Measurements from ENCODE around the gene ANAPC7.
"Not testable (repeated sequence)": the region's sequence is repeated elsewhere in the genome, so short reads cannot be mapped to it uniquely, and the experiment has no call there.

Gene ANAPC7, protein sequence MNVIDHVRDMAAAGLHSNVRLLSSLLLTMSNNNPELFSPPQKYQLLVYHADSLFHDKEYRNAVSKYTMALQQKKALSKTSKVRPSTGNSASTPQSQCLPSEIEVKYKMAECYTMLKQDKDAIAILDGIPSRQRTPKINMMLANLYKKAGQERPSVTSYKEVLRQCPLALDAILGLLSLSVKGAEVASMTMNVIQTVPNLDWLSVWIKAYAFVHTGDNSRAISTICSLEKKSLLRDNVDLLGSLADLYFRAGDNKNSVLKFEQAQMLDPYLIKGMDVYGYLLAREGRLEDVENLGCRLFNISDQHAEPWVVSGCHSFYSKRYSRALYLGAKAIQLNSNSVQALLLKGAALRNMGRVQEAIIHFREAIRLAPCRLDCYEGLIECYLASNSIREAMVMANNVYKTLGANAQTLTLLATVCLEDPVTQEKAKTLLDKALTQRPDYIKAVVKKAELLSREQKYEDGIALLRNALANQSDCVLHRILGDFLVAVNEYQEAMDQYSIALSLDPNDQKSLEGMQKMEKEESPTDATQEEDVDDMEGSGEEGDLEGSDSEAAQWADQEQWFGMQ

DNA sequence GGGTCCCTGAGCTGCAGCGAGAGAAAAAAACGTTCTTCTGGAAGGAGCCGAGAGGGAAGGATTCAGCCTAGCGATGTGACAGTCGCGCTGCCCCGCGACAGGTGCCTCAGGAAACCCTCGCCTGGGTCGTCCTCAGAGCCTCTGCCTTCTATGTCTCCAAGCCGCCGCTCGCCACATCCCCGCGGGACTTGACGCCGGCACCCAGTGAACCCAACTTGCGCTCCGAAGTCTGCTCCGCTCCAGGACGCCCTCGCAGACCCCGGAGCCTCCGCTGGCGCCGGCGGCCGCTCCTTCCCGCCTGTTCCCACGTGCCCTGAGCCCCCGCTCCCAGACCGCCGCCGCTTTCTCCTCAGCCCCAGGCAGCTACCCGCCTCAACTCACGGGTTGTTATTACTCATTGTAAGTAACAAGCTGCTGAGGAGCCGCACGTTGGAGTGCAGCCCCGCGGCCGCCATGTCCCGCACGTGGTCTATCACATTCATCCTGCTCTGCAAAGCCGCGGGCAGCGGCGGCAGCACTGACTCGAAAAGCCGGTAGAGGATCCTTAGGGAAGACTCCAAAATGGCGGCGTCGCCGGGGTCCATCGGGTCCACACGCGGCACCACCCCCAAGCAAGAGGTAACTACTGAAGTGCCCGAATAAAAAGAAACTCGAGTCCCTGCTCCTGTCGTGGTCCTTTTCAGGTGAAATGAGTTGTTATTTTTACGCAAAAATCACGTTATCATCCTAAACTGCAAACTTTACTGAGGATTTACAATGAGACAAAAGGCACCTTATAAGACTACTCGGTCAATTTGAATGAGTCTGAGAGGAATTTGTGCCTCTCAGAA is at the start of gene ANAPC7:
TSS of gene ANAPC7 (minus strand) at position 563 of the 830 bp plus-strand sequence. CDS start at position 482, 81 bp downstream.
- peak; percentile 91 for DNase-seq

DNA sequence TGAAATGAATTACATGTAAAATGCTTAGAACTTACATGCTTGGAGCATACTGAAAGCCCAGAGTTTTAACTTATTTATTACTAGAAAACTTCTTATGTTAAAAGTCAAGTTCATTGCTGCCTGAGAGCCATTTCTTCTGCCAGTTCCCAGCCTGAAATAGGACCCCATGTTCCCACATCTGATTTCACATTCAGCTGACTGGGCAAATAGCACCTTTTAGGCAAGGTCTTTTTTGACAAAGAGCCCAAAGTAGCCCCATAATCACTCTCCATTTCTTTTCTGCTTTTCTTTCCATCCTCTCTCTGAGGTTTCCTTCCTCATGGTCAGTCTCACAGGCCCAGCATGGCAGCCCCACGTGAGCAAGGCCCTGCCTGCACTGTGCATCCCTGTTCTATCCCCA is 47.8 kb upstream of the ANAPC7 start:
- DNase-seq = no peak

DNA sequence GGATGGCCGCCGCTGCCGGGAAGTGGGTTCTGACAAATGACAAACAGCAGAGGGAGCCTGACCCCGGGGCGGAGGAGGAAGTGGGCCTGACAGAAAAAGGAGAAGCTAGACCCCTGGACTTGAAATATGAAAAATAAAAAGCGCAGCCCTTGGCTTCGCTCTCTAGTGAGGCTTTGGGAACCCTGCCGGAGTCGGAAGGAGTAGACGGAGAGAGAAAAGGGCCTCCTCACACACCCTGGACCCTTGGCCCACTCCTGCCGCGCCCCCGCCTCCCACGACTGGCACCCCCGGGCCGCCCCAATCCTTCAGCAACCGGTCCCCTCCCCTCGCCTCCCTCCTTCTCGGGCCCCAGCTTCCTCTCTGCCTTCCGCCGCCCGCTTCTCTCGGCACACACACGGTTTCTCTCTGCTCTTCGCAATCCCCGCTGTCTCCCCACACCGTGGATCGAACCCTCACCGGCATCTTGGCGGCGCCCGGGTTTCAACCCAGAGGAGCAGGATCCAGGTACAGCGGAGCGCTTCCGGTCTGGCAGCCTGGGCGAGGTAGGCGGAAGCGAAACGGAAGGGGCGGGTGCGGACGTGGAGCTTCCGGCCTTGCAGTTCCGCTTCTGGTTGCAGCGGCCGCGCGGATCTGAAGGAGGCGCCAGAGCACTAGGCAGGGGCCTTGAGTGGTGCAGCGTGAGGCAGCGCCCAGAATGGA is 46.4 kb upstream of the ANAPC7 start, which contains the start of gene ARPC3:
TSS of gene ARPC3 (minus strand) at position 539 of the 699 bp plus-strand sequence. CDS start at position 462, 77 bp downstream.
- peak; percentile 97 for DNase-seq

DNA sequence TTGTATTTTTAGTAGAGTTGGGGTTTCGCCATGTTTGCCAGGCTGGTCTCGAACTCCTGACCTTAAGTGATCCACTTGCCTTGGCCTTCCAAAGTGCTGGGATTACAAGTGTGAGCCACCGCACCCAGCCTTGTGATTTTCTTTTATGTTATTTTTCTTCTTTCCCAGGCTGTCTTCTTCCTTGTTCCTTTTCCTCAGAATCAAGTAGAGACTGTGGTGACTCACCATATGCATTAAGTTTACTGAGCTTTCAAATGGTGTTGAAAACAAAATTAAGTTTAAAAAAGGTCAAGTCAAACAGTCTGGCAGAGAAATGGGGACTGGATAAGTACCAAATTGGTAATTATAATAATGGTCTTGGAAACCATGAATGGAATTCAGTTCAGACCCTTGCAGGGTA is 40.9 kb upstream of the ANAPC7 start:
- no peak for DNase-seq

DNA sequence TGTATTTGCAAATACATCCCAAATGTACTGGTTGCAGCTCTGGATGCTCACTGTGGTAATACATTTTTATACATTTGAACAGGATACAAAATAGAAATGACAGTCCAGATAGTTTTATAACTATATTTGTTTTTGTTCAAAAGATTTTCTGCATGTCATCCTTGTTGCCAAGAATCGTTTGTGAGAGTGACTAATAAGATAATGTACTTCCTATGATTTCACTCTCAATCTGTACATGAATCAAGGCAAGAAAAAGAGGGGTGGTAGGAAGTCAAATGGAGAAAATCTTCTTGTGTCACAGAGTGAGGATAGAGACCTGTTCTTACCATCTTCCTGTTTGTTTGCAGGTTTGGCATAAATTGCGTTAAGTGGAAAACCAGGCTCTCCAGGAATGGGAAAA is 32.7 kb upstream of the ANAPC7 start:
- DNase-seq = no peak

DNA sequence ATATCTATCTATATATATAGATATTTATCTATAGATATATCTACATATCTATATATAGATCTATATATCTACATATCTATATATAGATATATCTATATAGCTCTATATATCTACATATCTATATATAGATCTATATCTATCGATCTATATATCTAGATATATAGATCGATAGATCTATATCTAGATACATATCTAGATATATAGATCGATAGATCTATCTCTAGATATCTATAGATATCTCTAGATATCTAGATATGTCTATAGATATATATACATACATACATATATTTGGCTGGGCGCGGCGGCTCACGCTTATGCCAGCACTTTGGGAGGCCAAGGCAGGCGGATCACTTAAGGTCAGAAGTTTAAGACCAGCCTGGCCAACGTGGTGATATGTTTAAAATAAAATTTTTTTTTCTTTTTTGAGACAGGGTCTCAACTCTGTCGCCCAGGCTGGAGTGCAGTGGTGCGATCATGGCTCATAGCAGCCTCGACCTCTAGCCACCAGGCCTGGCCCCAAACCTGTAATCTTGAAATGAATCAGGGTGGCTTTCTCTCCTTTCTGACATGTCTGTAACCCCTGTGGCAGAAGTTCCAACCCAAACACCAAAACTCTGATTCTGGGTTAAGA is 28.6 kb upstream of the ANAPC7 start:
- peak; percentile 21 for DNase-seq

DNA sequence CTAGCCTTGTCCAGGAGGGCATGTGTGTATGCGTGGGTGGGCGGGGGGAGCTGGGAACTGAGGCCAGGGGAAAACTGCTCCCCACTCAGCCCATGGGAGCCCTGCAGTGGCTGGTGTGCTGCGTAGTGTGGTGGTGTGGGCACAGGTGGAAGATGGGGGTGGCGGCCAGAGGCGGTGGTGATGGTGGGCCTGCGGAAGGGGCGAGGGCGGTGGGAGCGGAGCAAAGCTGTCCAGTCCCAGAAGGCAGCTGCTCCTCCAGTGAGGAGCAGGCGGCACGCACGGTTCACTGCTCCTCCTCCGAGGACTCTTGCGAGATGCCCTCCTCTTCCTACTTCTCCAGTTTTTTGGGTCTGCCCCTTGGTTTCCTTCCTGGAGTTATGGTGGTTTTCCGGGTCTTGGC is 26.2 kb upstream of the ANAPC7 start:
- not testable (repeated sequence) for DNase-seq

DNA sequence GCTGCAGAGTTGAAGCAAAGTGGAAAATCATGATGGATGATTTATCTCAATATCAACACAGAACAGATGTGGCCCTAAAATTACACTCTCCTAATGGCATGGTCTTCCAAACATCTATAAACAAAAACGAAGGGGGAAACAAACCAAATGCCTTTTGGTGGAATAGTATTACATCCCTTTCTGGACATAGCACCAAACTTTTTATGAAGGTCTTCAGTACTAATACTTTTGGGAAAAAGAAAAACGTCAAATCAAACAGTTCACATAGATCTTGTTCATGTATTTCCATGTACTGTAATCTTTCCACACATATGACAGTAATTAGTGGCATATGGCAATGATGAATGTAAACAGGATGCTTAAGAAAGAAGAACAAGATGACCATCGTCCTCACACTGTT is 22.9 kb upstream of the ANAPC7 start:
- no peak for DNase-seq

DNA sequence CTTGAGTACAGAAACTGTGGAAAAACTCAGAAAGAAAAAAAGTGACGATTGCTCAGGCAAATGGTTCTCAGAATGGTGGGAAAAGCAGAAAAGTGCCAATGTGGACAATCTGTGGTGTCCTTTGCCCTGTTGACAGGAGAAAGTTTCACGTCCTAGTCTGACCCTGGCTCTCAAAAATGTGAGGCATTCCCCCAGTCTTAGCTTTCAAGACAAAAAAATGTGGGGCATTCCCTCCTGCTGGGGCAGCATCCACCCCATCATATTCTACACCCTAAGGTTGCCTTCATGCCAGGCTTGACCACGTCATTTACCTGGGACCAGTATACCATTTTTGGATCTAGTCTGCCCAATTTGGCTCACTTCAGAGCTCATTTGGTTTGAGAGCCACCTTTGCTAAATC is 20.7 kb upstream of the ANAPC7 start:
- no peak for DNase-seq

DNA sequence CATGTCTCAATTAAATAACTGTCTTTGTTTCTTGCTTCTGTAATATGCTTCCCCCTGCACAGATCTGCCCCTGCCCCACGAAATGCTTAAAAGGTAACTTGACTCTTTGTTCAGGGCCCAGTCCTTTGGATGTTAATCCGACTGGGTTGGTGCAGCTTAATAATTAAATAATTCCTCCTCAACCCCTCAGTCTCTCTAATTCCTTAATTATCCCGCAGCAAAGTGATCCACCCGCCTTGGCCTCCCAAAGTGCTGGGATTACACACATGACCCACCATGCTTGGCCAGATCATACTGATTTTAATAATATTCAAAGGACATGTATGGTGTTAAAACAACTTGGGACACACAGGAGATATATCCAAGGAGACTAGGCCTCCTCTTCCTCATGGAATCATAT is 18.2 kb upstream of the ANAPC7 start:
- no peak for DNase-seq

DNA sequence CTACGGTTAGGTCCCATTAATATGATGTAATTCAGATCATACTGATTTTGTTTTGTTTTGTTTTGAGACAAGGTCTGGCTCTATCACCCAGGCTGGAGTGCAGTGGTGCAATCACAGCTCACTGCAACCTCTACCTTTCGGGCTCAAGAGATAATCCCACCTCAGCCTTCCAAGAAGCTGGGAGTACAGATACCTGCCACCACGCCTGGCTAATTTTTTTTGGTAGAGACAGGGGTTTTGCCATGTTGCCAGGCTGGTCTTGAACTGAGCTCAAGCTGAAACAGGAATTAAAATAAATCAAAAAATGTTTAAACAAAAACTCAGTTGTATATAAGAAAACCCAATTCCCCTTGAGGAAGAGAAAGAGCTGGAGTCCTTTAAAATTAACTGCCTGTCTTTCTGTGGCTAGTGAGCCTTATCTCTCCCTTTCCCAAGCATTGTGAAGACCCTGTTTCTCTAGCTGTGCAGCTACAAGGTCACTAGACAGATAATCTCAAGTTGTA is 17.7 kb upstream of the ANAPC7 start:
- no peak for DNase-seq

DNA sequence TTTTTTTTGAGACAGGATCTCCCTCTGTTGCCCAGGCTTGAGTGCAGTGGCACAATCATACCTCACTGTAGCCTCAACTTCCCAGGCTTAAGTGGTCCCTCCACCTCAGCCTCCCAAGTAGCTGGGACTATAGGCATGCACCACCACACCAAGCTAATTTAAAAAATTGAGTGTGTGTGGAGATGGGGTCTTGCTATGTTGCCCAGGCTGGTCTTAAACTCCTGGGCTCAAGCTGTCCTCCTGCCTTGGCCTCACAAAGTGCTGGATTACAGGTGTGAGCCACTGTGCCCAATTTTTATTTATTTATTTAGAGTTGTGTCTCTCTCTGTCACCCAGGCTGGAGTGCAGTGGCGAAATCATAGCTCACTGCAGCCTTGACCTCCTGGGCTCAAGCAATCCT is 17.1 kb upstream of the ANAPC7 start:
- not testable (repeated sequence) for DNase-seq

DNA sequence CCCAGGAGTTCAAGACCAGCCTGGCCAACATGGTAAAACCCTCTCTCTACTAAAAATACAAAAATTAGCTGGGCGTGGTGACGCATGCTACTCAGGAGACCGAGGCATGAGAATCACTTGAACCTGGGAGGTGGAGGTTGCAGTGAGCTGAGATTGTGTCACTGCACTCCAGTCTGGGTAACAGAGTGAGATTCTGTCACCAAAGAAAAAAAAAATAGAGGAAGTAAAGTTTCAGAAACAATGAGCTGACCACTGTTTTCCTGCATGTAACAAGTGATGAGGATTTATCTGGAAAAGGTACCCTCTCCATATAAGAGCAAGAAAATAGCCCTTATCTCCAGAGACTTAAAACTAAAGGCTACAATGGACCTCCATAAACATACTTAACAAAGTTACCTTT is 13.6 kb upstream of the ANAPC7 start:
- DNase-seq = not testable (repeated sequence)

DNA sequence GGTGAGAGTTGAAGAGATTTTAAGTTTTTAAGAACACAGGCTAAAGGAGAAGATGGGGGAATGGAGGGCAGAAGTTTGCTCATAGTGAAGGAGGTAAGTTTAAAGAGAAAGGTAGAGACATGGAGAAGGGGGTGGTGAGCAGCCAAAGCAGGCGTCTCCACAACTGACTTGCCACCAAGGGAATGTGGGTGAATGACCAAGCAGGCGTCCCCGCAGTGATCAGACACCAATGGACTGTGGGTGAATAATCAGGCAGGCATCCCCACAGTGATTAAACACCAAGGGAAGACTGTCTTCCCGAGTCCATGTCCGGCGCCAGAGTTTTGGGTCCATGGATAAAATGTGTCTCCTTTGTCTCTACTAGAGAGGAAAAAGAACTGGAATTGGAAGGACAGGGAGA is 6.6 kb upstream of the ANAPC7 start:
- DNase-seq = not testable (repeated sequence)

DNA sequence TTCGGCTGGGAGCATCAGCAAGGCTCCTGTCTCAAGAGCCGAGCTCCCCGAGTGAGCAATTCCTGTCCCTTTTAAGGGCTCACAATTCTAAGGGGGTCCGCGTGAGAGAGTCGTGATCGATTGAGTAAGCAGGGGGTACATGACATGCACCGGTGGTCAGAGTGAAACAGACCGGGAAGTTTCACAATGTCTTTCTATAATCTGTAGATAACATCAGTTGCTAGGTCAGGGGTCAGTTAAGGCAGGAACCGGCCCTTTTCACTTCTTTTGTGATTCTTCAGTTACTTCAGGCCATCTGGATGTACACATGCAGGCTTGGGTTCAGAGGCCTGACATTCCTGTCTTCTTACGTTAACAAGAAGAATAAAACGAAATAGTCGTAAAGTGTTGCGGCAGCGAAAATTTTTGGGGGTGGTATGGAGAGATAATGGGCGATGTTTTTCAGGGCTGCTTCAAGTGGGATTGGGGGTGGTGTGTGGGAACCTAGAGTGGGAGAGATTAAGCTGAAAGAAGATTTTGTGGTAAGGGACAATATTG is 1.7 kb upstream of the ANAPC7 start:
- not testable (repeated sequence) for DNase-seq

DNA sequence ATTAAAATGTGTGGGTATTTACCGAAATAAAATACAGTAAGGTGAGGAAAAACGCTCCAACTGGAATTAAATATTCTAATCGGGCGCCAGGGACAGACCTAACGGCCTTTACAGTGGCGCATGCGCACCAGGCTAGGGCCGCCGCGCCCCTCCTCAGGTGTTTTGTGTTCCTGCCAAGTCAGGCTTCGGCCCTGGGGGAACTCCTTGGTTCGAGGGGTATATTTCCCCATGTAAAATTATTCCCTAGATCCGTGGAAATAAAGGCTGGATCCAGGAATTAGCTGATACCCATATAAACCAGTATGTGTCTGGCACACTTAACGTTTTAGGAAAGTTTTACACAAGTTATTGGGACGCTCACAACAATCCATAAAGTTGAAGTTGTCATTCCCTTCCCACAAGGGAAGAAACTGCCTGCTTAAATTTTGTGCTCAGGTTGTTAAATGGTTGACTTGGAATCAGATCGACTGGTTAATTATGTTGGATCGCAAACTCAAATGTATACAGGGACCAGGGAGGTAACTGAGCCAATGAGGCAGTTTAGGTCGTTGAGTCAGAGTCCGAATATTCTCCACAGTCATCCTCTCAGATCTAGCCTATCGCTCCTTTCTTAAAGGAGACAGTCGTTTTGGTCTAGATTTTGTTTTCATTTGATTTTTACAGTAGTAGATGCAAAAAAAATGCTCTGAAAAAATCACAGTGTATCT is 621 bp upstream of the ANAPC7 start:
- peak; percentile 84 for DNase-seq

DNA sequence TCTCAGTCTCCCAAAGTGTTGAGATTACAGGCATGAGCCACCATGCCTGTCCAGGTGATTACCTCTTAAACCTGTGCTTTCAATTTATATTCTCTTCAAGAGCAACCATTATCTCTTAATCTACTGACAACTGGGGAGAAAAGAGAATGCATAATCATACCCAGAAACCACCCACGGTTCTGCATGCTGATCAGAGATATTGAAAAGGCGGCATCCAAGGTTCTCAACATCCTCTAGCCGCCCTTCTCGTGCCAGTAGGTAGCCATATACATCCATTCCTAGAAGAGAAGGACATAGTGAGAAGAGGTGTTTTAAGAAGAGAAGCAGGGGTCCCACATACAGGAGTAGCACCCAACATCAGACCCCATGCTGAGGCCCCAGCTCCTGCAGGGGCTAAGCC is 20.8 kb downstream of the ANAPC7 start:
- peak; percentile 36 for DNase-seq

DNA sequence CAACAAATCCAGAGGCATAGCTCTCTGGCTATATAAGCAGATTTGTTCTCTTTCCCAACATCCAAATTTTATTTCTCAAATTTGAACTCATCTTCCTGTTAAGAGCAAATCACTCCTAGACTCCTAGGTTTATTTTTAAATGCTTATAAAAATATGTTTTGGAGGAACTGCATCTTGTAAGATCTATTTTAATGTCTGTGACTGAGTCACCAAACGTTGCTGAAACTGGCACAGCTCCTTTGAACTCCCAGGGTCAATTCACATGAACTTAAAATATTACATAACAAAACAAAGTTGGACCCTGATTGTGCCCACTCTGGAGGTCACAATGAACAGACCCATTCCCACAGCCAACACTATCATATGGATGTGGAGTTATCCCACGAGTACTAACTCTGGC is 23.9 kb downstream of the ANAPC7 start:
- DNase-seq = no peak

DNA sequence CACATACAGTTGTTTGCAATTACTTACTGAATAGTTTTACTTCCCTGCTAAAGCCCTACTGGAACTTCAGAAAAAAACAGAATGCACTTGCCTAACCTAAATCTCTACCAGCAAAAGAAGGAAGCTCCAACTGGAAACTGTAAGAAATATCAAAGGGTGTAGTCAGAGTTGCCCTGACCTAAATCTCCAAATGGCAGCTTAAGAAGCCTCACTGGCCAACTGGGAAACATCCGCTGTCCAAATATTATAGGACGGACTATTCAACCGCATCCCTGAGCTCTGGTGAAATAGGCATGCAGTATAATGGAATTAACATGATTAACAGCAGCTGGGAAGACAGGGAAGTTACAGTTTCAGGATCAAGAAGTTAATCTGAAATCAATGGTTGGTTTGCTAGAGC is 24.3 kb downstream of the ANAPC7 start:
- DNase-seq = no peak

DNA sequence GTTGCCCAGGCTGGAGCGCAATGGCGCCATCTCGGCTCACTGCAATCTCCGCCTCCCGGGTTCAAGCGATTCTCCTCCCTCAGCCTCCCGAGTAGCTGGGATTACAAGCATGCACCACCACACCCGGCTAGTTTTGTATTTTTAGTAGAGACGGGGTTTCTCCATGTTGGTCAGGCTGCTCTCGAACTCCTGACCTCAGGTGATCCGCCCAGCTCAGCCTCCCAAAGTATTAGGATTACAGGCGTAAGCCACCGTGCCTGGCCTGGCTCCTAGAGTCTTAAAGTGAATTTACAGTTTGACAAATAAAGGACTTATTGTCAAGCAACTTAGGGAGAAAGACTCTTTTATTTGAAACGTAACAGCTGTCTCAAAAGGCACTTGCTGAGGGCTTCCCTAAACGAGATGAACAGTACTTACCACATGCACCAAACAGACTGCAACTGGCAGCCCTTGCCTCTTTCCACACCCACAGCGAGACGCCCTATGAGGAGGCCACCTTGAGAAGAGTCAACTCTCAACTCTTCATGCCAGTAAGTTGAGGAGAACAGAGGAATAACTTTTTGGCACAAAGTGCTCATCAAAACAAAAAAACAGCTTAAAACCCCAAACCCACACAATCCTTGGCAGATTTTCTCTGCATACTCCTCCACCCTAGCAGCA is 25.2 kb downstream of the ANAPC7 start:
- DNase-seq = not testable (repeated sequence)

Data from stimulated activated CD4-positive, alpha-beta T cell treated with anti-CD3 and anti-CD28 coated beads, Interleukin-15, amount 100 ng/mL, for 24 hours (primary cell).